Right ventricle myocardium inferior (tissue), 1 donor: ENCODE data around the gene VTA1. TPM values are rescaled to one million over a fixed set of nuclear protein-coding genes. Genes with fewer than 3 reads are reported as not detected.

ENCODE experiments used
- ATAC-seq: fragments of 200-7000 bp; cut with Tn5 transposase; one replicate; pipeline ENCODE4 v1.9.1; 2020; ENCODE audit warnings: mild to moderate bottlenecking, moderate library complexity
- DNase-seq: peaks from one replicate; pipeline ENCODE4 v3.0.0; 2021; ENCODE audit errors: missing footprints
- intact Hi-C: fragments of 100-400 bp; cut with DNase I; formaldehyde crosslinking; loops from one replicate; pipeline ENCODE4 v1.11.0; 2022
- total RNA-seq: library from RNA; stranded (reverse); fragmentation: NEBNext Ultra II Directional; extraction: Animal tissue kit (Norgen Biotek cat#: 25700); gene quantifications from one replicate; pipeline ENCODE4 v1.2.1, GENCODE V29; 2021
- donor health status: DM: no; HTN: yes; CAD: no; lungs with severe emphysema.

The VTA1 gene
- total RNA-seq, 1 donor from 2014 or later = 38.4 TPM

DNA sequence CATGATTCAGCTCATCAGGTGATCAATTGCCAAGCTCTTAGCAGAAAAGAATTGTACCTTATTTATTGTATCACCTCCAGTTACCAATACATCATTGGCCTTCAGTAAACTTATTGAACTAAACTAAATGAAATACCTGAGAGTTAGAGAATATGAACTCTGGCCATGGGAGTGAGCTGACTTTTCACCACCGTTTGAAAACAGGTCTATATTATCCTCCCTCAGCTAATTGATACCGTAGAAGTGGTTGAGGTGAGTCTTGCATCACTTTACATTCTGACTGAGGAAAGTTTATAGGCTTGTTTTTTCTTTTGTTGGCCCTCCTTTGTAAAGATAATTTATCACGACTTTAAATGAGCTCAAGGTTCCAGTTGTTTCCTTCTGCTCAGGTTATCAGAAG is 102.2 kb downstream of the VTA1 start:
- DNase-seq = no peak
- intact Hi-C loops = no loop called here
- no peak for ATAC-seq

DNA sequence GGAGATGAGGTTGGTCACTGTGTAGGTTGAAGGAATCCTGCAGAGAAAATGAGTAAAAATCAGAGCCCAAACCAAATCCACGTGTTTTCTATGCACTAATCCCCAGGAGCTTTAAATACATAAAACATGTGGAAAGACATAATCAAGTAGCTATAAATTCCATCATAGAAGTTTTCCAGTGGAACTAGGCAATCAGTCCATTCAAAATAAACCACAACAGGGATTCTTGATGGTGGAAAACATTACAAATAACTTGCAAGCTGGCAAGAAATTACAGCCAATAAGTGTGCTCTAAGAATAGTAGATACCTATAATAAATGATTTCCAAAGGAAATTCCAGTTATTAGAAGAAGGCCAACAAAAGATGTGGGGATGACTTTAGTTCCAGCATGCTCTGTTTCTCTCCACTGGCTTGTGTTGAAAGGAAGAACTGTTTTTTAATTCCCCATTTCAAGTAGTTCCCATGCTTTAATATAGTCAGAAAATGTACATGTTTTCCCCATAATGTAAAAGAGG is 104.9 kb downstream of the VTA1 start:
- DNase-seq (no peak), ATAC-seq (no peak)
- intact Hi-C loops = no loop called here

DNA sequence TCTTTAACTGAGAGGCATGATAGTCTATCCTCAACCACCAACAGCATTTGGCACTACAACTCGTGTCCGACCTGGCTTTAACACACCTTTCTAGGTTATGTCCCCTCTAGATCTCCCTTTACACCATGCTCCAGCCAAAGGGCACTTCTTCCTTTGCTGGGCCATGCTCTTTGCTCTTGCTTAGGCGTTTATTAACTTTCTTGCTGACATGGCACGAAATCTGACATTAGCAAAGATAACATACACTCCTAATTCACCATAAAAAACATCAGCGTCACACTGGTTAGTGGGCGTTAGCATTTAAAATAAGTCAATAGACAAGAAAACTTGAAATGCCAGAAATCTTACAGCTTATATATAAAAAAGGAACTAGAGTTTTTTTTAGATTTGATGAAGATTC is 107.5 kb downstream of the VTA1 start:
- intact Hi-C loops = no loop called here
- ATAC-seq = no peak
- DNase-seq = no peak

DNA sequence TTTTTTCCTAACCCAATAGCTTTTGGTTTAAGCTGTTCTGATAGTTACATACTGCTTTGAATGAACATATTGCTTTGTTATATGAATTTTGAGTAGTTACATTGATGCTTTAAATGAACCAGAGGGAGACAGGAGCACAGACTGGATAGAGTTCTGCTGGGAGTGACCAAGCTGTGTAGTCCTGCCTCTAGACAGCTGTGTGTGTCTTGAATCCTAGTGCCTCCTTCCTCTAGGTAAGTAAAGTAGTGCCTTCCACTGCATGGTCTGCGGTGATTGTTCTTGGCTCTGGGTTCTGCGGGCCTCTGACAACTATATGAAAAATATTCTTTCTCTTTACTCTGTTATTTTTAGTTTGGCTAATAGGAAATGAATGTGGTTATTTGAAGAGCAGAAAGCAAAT is 108.7 kb downstream of the VTA1 start:
- intact Hi-C loops = no loop called here
- DNase-seq (no peak), ATAC-seq (no peak)

DNA sequence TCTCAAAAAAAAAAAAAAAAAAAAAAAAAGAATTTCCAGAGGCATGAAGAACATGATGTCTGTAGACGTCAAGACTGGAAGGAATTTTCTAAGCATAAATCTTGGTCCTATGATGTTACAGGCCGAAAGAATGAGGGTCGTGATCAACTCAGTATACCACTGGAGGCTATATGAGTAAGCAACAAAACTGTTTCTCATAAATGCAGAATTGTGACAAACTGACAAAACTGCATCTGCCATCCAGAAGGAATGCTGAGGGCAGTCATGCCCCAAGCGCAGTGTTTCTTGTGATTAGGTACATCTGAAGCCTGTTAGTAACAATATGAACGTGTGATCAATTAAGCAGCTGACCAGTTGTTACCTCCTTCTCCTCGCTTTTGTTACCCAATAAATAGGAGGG is 111.2 kb downstream of the VTA1 start:
- intact Hi-C loops = no loop called here
- DNase-seq (no peak), ATAC-seq (no peak)

DNA sequence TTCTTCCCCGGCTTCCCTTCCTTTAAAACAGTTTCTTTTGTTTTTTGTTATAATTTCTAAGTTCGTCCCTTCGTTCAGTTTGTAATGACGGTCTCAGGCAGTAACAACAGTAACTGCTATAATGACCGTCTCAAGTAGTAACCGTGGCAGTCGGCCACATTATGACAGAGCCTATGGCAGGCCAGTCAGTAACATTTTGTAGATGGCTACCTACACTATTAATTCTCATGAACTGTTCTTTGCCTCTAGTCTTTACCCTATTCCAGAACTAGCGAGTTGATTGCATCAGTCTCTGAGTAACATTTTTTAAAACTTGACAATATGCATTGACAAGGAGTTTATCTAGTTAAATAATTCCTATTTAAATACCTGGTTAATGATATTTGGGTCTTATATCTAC is 111.7 kb downstream of the VTA1 start:
- DNase-seq (no peak), ATAC-seq (no peak)
- intact Hi-C loops = no loop called here

DNA sequence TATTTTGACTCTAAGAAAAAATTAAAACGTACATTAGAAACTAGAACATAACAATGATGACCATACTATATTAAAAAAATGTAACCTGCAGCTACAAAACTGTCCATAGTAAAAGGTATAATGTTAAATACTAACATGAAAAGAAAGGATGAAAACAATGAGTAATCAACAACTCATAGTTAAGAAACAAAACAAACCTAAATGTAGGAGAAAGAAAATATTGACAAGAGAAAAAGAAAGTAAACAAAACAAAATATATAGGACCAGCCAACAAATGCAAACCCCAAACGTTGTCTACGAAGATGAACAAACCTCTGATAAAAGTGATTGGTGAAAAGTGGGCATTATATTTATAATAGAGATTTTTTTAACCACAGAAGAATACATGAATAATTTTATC is 113.7 kb downstream of the VTA1 start:
- no peak for DNase-seq
- no peak for ATAC-seq
- intact Hi-C loops = no loop called here

DNA sequence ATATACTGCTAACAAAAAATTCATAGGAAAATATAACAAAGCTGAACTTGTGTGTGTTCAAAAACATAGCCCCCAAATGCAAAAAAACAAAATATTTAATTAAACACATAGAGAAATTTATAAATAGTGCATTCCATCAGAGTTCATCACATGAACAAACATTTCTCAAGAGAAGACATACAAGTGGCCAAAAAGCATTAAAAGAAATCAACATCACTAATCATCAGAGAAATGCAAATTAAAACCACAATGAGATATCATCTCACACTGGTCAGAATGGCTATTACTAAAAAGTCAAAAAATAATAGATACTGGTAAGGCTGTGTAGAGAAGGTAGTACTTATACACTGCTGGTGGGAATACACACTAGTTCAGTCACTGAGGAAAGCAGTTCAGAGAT is 115.2 kb downstream of the VTA1 start:
- ATAC-seq = no peak

DNA sequence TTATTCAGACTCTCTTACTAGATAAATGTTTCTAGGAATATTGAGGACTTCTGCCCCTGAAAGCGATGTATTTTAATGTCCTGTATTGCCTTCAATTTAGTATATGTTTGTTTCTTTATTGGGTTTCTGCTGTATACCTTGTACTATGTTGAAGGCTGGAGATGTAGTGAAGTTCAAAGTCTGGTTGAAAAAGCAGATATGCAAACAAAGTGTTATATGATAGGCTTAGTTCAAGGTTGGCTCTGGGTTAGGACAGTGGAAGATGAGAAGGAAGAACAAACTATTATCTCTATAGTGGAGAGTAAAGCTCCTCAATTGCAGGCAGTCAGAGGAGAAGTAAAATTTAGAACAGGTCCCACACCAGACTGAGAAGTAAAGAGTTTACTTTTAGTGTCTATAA is 118.4 kb downstream of the VTA1 start:
- intact Hi-C loops = no loop called here
- no peak for ATAC-seq

More for the DNA sequence above, 115.2 kb downstream of the VTA1 start:
- DNase-seq = no peak
- intact Hi-C loops = no loop called here

DNA sequence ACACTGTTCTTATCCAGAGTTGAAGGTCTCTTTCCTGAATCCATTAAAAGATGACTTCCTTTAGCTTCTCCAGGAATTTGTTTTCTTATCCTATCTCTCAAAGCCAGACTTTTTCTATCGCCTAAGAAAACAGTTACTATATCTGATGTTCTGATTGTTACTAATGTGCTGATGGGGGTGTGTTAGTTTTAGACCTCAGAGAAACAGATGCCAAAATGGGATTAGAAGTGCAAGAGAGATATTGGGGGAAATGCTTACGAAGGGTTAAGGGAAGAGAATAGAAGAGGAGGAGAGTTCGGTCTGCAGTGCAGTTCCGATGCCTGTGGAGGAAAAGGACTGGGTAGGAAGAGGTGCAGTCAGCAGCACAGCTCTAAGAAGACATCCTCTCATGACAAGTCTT is 119.0 kb downstream of the VTA1 start:
- ATAC-seq (no peak), DNase-seq (no peak)
- intact Hi-C loops = no loop called here

More for the DNA sequence above, 118.4 kb downstream of the VTA1 start:
- no peak for DNase-seq

DNA sequence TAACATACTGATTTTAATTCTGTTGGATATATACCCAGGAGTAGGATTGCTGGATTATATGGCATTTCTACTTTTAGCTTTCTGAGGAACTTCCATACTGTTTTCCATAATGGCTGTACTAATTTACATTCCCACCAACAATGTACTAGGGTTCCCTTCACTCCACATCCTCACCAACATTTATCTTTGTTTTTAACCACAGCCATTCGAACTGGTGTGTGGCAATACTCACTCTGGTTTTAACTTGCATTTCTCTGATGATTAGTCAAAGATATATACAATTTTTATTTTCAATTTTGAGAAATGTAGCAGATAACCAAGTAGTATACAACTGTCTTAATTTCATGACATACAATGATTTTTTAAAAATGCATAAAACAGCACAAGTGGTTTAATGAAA is 124.4 kb downstream of the VTA1 start:
- intact Hi-C loops = no loop called here
- ATAC-seq = no peak
- DNase-seq = no peak

Other genes starting within 250 kb of the VTA1 start
- not detected for gene GJE1, start 14.3 kb upstream of the VTA1 start, total RNA-seq
- gene NMBR, start 141 bp upstream of the VTA1 start, total RNA-seq = not detected
- gene ADGRG6, start 154.7 kb downstream of the VTA1 start, total RNA-seq = 2.9 TPM